ENCODE measurements around the gene GSE1.
"Not testable (repeated sequence)": the region's sequence is repeated elsewhere in the genome, so short reads cannot be mapped to it uniquely, and the experiment has no call there.

The GSE1 gene

DNA sequence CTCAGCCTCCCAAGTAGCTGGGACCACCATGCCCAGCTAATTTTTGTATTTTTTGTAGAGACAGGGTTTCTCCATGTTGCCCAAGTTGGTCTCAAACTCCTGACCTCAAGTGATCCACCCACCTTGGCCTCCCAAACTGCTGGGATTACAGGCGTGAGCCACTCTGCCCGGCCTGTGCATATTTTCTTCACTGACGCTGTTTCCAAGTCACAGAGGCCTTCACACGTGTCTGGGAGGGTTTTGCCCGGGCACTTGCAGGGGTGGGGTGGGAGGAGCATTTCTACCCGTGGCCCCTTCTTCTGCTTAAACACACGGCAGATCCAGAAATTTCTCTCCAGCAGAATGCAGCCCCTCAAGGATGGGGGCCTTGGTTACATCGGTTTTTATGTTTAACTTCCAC lies 20.8 kb upstream of the GSE1 start:
- not testable (repeated sequence) for DNase-seq

DNA sequence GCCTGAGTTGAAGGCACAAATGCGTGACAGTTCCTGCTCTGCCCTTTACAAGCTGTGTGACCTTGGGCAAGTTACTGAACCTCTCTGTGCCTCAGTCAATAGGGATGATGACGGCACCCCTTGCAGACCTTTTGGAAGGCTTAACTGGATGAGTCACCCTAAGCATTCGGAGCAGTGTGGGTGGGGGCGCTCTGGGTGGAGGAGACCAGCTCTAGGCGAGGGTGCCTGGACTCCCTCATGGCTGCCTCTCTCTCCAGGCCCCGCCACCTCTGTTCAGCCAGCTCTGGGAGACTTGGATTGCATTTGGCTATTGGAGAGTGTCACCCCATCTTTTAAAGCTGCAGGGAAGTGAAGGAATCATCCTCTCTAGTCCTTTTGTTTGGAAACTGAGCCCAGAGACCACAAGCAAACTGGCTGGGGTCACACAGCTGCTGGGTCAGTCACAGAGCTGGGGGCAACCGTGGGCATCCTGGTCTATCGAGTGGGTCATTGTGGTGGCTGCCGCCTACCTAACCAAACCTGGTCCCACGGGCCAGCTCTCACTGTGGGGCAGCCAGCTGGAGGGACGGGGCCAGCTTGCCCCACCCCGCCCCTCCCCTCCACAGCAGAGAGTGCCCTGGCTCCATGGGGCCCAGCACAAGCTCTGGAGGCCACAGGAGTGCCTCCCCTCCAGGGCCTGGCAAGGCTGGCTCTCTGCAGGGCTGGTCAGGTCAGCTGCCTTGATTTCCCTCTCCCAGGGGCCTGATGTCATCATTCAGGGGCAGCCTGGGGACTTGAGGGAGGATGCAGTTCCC lies 20.2 kb upstream of the GSE1 start:
- DNase-seq, result peak; percentile 49

DNA sequence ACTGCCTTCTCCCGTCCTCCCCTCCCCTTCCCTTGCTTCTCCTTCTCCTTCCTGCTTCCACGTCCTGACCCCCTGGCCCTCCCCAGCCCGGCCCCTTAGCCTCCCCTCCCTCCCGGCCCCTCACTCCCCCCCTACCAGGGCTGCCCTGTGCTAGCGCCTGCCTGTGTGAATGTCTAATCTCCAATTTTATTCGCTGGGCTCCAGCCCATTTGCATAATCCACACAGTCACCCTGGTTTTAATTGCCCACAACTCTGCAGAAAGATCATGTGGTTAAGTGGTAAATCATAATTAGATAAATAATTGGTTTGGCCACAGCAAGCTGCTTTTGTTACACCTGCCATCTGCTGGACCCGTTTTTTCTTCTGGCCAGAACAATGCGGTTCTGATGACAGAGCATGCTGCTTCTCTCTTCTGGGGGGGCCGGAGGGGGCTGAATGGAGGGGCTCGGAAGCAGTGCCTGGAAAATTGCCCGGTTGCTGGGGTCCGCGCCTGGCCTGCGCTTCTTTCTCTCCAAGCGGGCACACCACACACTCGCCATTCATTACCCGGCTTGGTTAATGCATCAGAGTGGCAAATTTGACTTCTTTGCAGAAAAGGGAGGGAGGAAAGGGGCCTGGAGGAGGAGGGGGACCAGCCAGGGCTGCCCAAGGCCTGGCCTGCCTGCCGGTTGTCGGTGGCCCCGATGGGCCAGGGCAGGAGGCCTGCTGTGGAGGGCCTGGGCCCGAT lies 19.5 kb upstream of the GSE1 start:
- no peak for DNase-seq

DNA sequence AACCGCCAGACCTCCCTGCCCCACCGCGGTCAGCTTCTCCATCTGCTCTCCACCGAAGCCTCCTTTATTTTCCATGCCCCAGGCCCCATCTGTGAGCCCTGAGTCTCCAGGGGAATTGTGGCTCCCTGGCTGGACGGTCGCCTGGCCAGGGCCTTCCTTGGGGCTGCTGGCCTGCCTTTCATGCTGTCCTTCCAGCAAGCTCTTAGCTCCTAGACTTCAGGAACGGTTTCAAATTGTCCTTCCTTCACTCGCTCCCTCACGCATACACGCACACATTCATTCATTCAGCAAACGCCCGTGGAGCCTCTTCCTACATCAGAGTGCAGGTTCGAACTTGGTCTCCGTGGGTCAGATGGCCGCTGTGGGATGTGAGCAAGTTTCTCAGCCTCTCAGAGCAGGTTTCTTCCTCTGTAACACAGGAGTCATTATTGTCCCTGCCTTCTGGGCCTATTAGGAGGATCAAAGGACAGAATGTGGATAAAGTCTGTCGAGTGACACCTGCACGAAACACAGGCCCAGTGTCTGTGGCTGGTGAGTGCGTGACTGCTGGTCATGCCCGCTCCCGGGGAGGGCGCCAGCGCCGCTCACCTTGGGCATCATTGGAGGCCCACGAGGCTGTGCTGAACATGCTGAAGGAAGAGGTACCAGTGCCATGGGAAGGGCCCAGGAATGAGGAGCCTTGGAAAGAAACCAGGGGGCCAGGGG lies 18.7 kb upstream of the GSE1 start:
- DNase-seq, result no peak

DNA sequence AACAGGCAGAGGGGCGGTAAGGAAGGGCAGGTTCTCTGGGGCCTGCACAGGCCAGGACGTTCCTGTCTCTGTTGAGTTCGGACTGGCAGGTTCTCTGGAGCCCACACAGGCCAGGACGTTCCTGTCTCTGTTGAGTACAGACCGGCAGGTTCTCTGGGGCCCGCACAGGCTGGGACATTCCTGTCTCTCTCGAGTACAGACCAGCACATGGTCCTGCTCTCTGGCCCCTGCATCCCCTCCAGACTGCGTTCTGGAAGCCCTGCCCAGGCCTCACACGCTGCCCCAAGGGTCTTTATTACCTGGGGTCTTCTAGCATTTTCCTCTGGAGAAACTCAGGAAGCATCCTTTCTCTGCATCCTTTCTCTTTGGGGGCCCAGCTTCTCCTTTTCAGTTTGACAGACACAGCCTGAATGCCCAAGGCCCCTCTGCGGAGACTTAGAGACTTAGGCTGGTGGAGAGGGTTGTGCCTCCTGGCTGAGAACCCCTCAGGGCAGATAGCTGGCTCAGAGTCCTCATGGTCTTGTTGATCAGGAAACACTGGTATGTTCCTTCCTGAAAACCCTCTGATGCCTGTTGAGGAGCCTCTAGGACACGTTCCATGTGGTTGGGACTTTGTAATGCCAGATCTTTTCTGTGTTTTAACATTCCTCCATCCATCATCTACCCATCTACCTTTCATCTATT lies 18.0 kb upstream of the GSE1 start:
- DNase-seq, result no peak

DNA sequence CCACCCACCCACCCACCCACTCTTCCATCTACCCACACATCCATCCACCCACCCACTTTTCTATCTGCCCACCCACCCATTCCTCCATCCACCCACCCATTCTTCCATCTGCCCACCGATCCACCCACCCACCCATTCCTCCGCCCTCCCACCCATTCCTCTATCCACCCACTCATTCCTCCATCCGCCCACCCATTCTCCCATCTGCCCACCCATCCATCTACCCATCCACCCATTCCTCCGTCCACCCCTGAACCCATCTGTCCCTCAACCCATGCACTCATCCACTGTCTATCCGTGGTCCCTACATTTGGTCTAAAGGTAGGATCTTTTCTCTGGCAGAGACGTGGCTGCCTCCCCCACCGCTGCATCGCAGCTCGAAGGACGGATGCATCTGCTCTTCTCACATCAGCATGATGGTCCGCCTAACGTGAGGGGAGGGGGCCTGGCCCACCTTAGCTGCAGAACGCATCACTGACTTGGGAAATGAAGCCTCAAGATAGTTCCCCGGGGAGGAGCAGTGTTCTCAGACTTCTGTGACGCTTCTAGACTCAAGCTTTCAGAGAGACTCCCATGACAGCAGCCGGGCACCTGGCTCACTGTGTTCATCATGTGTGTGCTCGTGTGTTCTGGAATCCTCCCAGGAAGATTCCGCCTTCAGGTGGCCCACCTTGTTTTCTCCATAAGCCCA lies 17.2 kb upstream of the GSE1 start:
- DNase-seq, result no peak

DNA sequence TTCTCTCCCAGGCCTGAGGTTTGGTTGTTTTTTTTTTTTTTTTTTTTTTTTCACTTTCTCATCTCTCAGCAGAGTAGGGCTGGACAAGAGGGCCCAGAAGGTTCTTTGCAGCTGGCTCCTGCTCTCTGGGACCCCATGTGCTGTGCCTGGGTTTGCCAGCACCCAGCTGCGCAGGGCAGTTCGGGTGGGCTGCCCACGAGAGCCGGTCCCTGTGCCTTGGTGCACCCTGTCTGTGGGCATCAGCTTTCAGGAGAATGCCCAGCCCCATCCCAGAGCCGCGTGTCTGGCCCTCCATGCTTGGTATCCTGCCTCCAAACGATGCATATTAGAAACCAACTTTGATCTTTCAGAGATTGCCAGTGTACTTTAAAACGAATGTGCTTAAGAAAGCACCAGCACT lies 15.0 kb upstream of the GSE1 start:
- DNase-seq, result no peak

DNA sequence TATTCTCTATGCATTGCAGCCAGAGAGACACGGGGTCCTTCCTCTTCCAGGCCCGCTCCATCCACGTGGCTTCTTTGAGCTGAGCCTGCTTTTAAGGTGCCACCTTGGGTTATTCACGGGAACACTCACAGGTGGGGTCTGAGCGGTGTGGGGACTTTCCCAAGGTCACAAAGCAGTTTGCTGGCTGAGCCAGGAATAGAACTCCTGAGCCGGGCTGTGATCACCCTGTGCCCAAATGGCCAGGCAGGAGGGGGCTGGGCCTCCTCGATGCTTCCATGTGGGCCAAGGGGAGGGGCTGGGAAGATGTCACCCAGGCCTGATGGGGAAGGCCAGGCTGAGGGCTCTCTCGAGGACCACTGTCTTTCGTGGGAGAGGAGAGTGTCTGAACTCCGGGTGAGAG lies 13.0 kb upstream of the GSE1 start:
- no peak for DNase-seq

DNA sequence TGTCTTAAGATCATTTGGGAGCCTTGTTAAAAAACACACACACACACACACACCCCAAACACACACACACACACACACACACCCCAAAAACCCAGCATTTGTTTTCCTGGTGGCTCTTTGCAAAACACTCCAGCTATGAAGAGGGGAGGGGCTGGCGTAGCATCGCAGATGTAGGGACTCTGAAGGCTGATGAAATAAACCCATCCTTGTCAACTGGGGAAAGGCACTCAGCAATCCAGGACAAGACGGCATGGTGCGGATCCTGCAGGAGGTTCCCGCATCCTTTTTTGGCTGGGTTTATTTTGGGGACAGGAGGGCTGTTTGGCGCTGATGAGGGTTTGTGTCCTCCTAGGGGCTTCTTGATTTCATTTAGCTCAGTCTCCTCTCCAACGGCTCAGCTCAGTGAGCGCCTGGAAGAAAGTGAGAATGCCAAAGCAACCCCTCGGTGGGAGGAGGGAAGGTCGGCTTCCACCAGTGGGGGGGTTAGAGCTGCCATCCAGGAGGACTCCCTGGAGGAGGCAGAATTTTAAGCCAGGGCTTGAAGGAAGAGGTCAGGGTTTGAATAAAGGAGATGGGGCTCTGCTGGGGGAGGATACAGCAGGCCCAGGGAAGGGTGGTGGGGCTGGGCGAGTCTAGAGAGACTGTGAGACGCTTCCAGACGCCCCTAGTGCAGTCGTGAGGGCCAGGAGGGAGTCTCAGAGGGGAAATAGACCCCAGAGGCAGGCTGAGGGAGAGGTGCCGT lies 12.4 kb upstream of the GSE1 start:
- DNase-seq, result no peak

DNA sequence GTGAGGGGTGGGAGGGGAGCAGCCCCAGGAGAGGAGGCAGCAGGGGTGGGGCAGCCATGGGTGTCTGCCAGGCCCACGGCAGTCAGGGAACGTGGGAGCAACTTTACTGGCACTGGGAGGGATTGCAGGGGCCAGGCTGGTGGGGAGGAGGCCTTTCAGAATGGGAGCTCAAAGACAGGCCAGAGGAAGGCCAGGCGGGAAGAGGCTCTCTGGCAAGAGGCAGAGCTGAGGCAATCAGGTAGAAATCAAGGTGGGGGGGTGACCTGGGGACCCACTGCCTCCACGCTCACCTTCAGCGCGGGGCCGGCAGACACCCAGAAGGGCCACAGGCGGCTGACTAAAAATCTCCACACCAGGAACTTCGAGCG lies 11.9 kb upstream of the GSE1 start:
- DNase-seq, result no peak

DNA sequence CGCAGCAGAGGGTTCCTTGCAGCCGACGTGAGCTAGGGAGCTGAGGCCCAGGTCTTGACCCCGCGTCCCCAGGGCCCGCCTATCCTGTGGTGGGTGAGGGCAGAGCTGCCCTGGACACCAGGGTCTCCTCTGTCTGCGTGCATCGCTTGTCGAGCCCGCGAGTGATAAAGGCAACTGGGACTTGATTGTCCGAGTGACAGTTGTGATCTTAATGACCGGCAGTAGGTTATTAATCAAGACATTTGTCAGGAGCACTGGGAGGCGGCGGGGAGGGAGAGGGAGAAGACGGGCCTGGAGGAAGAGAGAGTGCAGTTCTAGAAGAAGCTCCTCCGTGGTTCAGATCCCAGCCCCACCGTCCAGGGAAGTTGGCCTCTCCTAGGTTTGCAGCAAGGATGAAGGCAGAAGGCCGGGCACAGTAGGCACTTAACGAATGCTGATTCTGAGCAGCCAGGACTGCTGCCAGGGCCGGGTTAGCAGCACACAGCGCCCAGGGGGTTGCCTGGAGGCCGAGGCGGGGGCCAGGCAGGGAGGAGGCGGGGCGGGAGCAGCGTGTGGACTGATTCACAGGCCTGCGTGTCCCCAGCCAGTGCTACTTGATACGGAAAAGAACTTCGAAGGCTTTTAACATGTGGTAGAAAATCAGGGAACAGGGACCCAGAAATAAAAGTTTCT lies 11.3 kb upstream of the GSE1 start:
- DNase-seq, result no peak

DNA sequence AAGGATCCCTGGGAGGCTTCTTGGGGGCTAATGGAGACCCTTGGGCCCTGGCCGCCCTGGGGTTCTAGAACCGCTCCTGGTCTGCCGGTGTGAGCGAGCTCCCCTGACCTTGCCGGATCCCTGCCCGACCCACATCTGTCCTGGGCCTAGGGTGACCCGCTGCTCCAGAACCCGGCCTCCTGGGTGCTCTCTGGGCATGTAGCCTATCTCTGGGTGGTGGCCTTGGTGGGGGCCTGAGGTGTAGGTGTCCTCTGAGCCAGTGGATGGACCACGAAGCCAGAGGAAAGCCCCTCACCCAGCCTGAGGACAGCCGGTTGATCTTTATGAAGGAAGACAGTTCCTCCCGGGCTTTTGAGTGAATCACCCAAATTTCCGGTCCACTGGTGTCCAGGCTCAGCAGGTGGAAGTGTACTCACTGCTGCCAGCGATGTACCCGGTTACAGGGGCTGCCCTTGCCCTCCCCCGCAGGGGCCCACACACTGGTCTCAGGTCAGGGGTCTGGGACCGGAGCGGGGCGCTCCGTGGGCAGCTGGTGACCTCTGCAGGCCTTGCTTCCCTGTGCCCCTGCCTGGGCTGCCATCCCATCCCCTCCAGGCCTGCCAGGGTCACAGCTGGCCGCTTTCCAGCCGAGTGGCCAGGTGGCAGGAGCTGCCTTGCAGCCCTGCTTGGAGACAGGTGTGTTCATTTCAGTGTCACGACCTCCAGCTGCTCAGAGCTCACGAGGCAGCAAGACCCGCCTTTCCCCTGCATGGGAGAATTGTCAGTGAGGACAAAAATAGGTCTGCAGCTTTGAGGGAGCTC lies 10.5 kb upstream of the GSE1 start:
- DNase-seq, result no peak

DNA sequence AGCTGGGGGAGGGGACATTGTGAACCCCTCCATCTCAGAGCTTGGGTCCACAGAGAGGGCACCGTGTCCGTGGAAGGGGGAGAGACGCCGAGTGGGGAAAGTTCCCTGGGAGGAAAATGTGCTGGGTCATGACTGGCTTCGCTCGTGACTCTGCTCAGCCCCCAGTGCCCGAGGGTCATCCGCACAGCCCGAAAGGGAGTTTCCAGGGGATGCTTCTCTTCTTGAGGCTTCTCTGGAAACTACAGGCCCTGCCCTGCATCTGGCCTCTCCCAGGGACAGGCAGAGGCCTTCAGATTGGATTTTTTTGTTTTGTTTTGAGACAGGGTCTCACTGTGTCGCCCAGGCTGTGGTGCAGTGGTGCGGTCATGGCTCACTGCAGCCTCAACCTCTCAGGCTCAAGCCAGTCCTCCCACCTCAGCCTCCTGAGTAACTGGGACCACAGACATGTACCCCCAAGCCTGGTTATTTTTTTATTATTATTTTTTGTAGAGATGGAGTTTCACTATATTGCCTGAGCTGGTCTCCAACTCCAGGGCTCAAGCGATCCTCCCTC lies 9.8 kb upstream of the GSE1 start:
- no peak for DNase-seq

DNA sequence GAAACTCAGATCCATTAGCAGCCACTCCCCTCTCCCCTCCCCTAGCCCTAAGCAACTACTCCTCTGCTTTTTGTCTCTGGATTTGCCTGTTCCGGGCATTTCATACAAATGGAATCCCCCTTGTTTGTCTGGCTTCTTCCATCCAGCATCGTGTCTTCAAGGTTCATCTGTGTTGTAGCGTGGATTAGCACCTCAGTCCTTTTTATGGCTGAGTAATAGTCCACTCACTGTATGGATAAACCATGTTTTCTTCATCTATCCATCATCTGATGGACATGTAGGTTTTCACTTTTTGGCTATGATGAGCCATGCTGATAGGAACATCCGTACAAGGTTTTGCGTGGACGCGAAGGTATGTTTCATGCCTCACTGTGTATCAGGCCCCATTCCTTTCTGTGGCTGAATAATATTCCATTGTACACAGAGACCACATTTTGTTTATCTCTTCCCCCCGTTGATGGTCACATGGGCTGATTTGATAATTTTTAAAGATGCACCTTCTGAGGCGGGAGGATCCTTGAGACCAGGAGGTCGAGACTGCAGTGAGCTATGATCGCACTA lies 8.9 kb upstream of the GSE1 start:
- no peak for DNase-seq

DNA sequence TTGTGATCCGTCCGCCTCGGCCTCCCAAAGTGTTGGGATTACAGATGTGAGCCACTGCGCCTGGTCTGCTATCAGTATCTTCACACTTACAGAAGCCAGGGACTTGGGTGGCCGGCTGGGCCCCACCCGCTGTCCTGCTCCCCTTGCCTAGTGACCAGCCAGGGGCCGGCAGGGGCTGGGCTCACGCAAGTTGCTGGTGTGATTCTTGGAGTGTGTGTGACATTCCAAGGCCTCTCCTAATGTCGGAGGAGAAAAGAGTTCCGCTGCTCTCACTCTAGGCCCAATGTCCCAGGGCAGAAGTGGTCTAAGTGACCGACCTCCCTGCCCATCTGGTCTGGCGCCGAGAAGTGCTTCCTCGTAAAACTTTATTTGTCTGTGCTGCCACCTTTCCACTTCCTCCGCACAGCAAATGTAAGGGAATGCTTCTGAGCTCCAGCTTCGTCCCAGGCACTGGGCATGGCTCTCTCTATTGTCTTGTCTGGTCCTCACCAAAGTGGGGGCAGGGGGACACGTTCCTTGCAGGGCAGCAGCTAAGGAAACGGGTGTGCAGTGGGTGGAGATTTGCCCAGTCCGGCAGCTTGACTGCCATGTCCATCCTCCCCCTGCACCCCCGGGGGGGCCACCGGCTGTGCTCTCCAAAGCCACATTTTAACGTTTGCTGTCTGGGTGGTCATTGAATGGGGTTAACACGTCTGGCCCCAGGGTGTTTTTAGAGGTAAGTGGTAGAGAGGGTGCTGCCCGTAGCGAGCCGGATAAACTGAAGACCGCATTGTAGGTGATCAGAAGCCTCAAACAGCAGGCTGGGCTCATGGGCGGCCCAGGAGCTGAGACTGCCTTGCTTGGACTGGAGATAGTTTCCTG lies 7.8 kb upstream of the GSE1 start:
- DNase-seq, result no peak

DNA sequence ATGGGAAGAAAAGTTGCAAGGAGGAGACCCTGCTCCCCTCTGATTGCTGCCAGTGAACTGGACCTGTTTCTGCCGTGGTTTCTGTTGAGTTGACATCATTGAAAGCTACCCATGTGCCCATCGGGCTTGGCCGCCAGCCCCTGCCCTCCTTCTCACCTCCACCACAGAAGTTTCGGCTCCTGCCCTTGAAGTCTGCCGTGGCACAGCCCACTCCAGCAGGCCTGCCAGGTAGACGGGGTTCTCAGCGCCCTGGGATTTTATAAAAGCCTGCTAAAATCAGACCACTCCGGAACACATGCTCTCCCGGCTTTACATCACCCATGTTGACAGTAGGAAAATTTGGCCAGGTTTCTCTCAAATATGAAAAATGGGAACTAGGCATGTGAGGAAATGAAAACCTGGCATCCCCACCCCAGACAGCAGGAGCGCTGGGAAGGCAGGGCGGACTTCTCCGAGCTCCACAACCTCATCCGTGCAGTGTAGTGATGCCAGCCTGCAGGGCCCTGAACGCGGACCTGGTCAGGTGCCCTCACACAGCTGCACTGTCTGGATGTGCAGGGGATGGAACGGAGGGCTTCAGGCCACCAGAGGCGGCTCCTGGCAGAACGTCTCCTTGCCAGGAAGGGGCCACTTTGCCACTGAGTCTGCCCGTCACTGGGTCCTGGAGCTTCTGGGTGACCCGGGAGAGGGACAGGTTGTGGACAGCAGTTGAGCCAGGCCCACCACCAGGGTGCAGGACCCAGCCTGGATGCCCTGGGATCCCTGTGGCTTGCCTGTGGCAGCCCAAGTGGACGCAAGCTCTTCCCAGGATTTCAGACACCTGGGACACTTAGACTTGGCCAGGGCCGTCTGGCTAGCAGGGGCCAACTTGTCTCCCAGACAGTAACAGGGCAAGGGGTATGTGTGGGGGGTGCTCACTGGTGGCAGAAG lies 6.9 kb upstream of the GSE1 start:
- DNase-seq, result no peak

DNA sequence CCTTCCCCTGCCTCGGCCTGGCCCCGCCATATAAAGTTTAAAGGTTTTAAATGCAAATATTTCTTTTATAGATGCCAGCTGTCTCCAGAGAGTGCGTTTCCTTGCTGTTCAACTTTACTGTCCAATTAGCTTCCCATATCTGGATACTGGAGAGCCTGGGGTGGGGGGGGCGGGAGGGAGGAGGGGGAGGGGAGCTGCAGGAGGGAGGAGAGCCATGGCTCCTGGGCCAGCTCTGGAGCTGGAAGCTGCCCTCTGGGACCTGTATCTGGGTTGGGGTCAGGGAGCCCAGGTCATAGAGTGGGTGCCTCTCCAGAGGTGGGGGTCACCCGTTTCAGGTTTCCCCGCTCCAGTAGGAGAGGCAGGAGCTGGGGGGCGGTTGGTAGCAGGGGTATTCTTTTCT lies 6.2 kb upstream of the GSE1 start:
- DNase-seq, result no peak

DNA sequence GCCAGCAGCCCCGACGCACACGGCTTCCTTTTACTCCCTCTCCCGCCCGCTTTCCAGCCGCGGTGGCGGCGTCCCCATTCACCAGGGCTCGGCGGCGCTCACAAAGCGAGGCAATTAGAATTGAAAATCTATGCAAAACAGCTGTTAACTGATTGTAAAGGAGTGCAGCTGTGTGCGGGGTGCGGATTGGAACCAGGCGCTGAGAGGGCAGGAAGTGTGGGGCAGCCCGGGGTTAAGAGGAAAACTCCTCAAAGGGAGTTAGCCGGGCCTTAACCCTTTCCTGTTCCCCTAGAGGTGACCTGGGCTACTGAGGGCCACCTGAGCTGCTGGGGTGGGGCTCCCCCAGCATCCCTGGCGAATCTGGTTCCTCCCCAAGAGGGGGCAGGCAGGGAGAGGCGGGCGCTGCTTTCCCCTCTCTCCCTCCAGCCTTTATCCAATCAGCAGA lies 5.8 kb upstream of the GSE1 start:
- DNase-seq, result no peak
